ENCODE measurements around the gene ELOVL1. TPM values are rescaled to one million over a fixed set of nuclear protein-coding genes. Genes with fewer than 3 reads are reported as not detected.

Gene ELOVL1
- total RNA-seq, 2 experiments from 2014 or later: 45.4 to 49.2 TPM

GRCh38 chr1:43367026-43367903 is 546 bp downstream of the ELOVL1 start:
- Mint-ChIP-seq H3K27ac (peak overlapping the region; percentile 89), H3K9me3 (no peaks in the 10 kb centered on the region), H3K4me1 (ENCODE audit: low read depth) (peaks cover 30% of the 10 kb centered on the region), H3K27me3 (no peaks in the 10 kb centered on the region), H3K4me3 (peak overlapping the region; percentile 95), H3K36me3 (ENCODE audit: low read depth) (peaks cover 44% of the 10 kb centered on the region)
- intact Hi-C loops (cut with micrococcal nuclease): no loop called here
- DNase-seq (peak; percentile 58), ATAC-seq (peak; percentile 57)
- POLR2A ChIA-PET: interaction anchor here (0.7 to 3.7 kb wide), 12 partner anchors 9 to 578 kb away, joined by 3 to 29 read pairs (median 4); partner anchors contain the start of genes CDC20, MED8 and SZT2
- CTCF ChIA-PET: interaction anchor here (1.3 to 1.8 kb wide), 5 partner anchors 9 to 140 kb away, joined by 3 to 11 read pairs (median 5); partner anchors contain the start of gene CDC20
- TF ChIP-seq, protein P1, sequence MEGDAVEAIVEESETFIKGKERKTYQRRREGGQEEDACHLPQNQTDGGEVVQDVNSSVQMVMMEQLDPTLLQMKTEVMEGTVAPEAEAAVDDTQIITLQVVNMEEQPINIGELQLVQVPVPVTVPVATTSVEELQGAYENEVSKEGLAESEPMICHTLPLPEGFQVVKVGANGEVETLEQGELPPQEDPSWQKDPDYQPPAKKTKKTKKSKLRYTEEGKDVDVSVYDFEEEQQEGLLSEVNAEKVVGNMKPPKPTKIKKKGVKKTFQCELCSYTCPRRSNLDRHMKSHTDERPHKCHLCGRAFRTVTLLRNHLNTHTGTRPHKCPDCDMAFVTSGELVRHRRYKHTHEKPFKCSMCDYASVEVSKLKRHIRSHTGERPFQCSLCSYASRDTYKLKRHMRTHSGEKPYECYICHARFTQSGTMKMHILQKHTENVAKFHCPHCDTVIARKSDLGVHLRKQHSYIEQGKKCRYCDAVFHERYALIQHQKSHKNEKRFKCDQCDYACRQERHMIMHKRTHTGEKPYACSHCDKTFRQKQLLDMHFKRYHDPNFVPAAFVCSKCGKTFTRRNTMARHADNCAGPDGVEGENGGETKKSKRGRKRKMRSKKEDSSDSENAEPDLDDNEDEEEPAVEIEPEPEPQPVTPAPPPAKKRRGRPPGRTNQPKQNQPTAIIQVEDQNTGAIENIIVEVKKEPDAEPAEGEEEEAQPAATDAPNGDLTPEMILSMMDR (IDR thresholded peaks at IDR 0.05): no peak

- CTCF ChIA-PET: no interaction called here
- DNase-seq (no peak), ATAC-seq (no peak)
- no peaks in the 10 kb centered on the region for H3K9me3 Mint-ChIP-seq
- no peaks in the 10 kb centered on the region for H3K27me3 Mint-ChIP-seq
- H3K4me3 Mint-ChIP-seq: peak overlapping the region; percentile 95
- POLR2A ChIA-PET: interaction anchor here (0.7 to 3.7 kb wide), 6 partner anchors 8 to 578 kb away, joined by 3 to 29 read pairs (median 6); partner anchors contain the start of genes CDC20, MED8 and SZT2
- peak overlapping the region; percentile 89 for H3K27ac Mint-ChIP-seq
- peaks cover 51% of the 10 kb centered on the region for H3K36me3 Mint-ChIP-seq (ENCODE audit: low read depth)
- TF ChIP-seq, protein P1 (IDR thresholded peaks at IDR 0.05): no peak
- H3K4me1 Mint-ChIP-seq (ENCODE audit: low read depth): peaks cover 36% of the 10 kb centered on the region
- intact Hi-C loops (cut with micrococcal nuclease): no loop called here
These were observed 1.2 kb downstream of the ELOVL1 start for GRCh38 chr1:43366601-43367025.

GRCh38 chr1:43366179-43366578 is 1.6 kb downstream of the ELOVL1 start:
- TF ChIP-seq, protein P1 (IDR thresholded peaks at IDR 0.05): no peak
- Mint-ChIP-seq H3K9me3 (no peaks in the 10 kb centered on the region), H3K27me3 (no peaks in the 10 kb centered on the region), H3K36me3 (ENCODE audit: low read depth) (peaks cover 55% of the 10 kb centered on the region), H3K4me1 (ENCODE audit: low read depth) (peaks cover 41% of the 10 kb centered on the region), H3K4me3 (peak overlapping the region; percentile 95), H3K27ac (peak overlapping the region; percentile 89)
- DNase-seq: peak; percentile 28
- ChIA-PET CTCF (no interaction called here), POLR2A (interaction anchor here (1.3 to 3.7 kb wide), 3 partner anchors 13 to 137 kb away, joined by 3 to 29 read pairs (median 4); partner anchors contain the start of genes MED8 and SZT2)
- intact Hi-C loops (cut with micrococcal nuclease): no loop called here
- ATAC-seq: no peak

GRCh38 chr1:43365678-43366077 is 2.1 kb downstream of the ELOVL1 start:
- no peak for ATAC-seq
- no peaks in the 10 kb centered on the region for H3K9me3 Mint-ChIP-seq
- H3K27me3 Mint-ChIP-seq: no peaks in the 10 kb centered on the region
- H3K27ac Mint-ChIP-seq: peak overlapping the region; percentile 89
- POLR2A ChIA-PET: interaction anchor here (1.7 to 3.7 kb wide), 2 partner anchors 23 to 137 kb away, joined by 3 to 29 read pairs; partner anchors contain the start of genes MED8 and SZT2
- intact Hi-C loops (cut with micrococcal nuclease): no loop called here
- CTCF ChIA-PET: no interaction called here
- TF ChIP-seq, protein P1 (IDR thresholded peaks at IDR 0.05): no peak
- peak overlapping the region; percentile 95 for H3K4me3 Mint-ChIP-seq
- no peak for DNase-seq
- peaks cover 60% of the 10 kb centered on the region for H3K36me3 Mint-ChIP-seq (ENCODE audit: low read depth)
- H3K4me1 Mint-ChIP-seq (ENCODE audit: low read depth): peaks cover 41% of the 10 kb centered on the region
